T47D (cell line): ENCODE results near the gene RBM10.

Experiments
- DNase-seq, 2 experiments: peaks; one replicate each; pipeline versions ENCODE4 v3.0.0 to v3.0.0-alpha.2; 2011 to 2012; ENCODE audit warnings: low read depth in 1 of 2, low spot score in 1 of 2
- JUND ChIP-seq: IDR thresholded peaks from 2 replicates; pipeline ENCODE4 v1.6.1; 2012; ENCODE audit warnings: low read depth
- in situ Hi-C: cut with HindIII; loops from 2 replicates; pipeline ENCODE4 v1.10.0; 2016; ENCODE audit warnings: low sequenced_read_pairs, low pct_unique_long_range_greater_than_20kb

RBM10 gene

GRCh38 chrX:47158781-47159180 lies 13.8 kb downstream of the RBM10 start:
- no peak for DNase-seq
- in situ Hi-C loops, result no loop called here
- TF ChIP-seq JUND, result no peak

GRCh38 chrX:47160781-47161180 lies 15.8 kb downstream of the RBM10 start:
- no peak for TF ChIP-seq JUND
- in situ Hi-C loops, result no loop called here
- no peak for DNase-seq

- DNase-seq, result no peak
- in situ Hi-C loops, result no loop called here
- no peak for TF ChIP-seq JUND
Observed at GRCh38 chrX:47162927-47163583, 18.0 kb downstream of the RBM10 start.

GRCh38 chrX:47164420-47164819 lies 19.4 kb downstream of the RBM10 start:
- no peak for TF ChIP-seq JUND
- in situ Hi-C loops, result no loop called here
- DNase-seq, result no peak

GRCh38 chrX:47166126-47166525 lies 21.1 kb downstream of the RBM10 start:
- TF ChIP-seq JUND, result no peak
- no peak for DNase-seq
- in situ Hi-C loops, result no loop called here

- in situ Hi-C loops, result no loop called here
- no peak for DNase-seq
- TF ChIP-seq JUND, result no peak
Observed at GRCh38 chrX:47168495-47169073, 23.6 kb downstream of the RBM10 start.

GRCh38 chrX:47169273-47169672 lies 24.3 kb downstream of the RBM10 start:
- in situ Hi-C loops, result no loop called here
- TF ChIP-seq JUND, result no peak
- no peak for DNase-seq

GRCh38 chrX:47169726-47170515 lies 24.9 kb downstream of the RBM10 start:
- no peak for TF ChIP-seq JUND
- DNase-seq, result no peak
- in situ Hi-C loops, result no loop called here

- TF ChIP-seq JUND, result no peak
- in situ Hi-C loops, result no loop called here
- DNase-seq, result no peak
Observed at GRCh38 chrX:47170861-47171692, 26.1 kb downstream of the RBM10 start.

GRCh38 chrX:47171996-47172395 lies 27.0 kb downstream of the RBM10 start:
- in situ Hi-C loops, result no loop called here
- no peak for TF ChIP-seq JUND
- DNase-seq, result no peak

- in situ Hi-C loops, result no loop called here
- DNase-seq, result no peak
- TF ChIP-seq JUND, result no peak
Observed at GRCh38 chrX:47172549-47172948, 27.5 kb downstream of the RBM10 start.

GRCh38 chrX:47172971-47173792 lies 28.2 kb downstream of the RBM10 start:
- in situ Hi-C loops, result no loop called here
- TF ChIP-seq JUND, result no peak
- DNase-seq, result no peak
